ENCODE results near the gene TPST1. TPM values are rescaled to one million over a fixed set of nuclear protein-coding genes. Genes with fewer than 3 reads are reported as not detected.

Gene TPST1
- total RNA-seq, 2 experiments from 2014 or later: 1.9 to 2.6 TPM

DNA sequence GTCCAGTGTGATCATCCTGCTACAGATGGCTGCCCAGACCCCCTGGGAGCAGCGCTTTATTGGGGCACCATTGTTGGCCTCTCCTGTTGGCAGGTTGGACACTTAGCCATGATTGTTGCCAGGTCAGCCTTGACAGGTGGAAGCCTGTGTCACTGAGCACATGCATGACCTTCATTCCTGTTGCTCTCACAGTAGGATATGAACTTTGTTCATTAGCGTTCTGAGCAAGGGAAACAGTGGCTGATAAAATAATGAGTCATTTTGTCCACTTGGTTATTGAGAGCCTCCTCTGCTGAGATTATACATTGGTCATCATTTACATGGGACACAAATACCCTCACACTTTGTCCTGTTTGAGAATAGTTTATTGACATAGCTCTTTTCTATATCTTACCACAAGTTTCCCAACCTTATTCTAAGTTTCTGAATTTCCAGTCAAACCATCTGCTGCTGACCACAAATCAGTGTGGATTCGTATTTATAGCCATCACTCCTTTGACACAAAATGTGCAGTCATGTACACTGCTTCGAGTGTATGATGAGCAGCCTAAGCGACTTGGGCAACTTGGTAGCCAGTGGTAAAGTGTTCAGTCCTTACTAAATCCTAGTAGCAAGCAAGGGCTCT lies 102.6 kb downstream of the TPST1 start:
- Mint-ChIP-seq H3K4me3 (no peak overlapping the region), H3K36me3 (ENCODE audit: low read depth) (no peaks in the 10 kb centered on the region), H3K27me3 (peaks cover 14% of the 10 kb centered on the region), H3K9me3 (no peaks in the 10 kb centered on the region), H3K27ac (no peak overlapping the region), H3K4me1 (ENCODE audit: low read depth) (no peaks in the 10 kb centered on the region)
- no peaks in the 10 kb centered on the region for H3K27me3 ChIP-seq (ENCODE audit: control insufficient read depth in 1 of 2, insufficient read depth in 2 of 2, low read length in 2 of 2)
- TF ChIP-seq, protein P1, sequence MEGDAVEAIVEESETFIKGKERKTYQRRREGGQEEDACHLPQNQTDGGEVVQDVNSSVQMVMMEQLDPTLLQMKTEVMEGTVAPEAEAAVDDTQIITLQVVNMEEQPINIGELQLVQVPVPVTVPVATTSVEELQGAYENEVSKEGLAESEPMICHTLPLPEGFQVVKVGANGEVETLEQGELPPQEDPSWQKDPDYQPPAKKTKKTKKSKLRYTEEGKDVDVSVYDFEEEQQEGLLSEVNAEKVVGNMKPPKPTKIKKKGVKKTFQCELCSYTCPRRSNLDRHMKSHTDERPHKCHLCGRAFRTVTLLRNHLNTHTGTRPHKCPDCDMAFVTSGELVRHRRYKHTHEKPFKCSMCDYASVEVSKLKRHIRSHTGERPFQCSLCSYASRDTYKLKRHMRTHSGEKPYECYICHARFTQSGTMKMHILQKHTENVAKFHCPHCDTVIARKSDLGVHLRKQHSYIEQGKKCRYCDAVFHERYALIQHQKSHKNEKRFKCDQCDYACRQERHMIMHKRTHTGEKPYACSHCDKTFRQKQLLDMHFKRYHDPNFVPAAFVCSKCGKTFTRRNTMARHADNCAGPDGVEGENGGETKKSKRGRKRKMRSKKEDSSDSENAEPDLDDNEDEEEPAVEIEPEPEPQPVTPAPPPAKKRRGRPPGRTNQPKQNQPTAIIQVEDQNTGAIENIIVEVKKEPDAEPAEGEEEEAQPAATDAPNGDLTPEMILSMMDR (IDR thresholded peaks at IDR 0.05): no peak
- CTCF ChIA-PET: no interaction called here
- no peak for ATAC-seq (ENCODE audit: poor library complexity)
- no peaks in the 10 kb centered on the region for H3K36me3 ChIP-seq (ENCODE audit: insufficient read depth, low read length)
- H3K9me3 ChIP-seq (ENCODE audit: control insufficient read depth in 1 of 2, insufficient read depth in 1 of 2, low read length in 2 of 2): no peaks in the 10 kb centered on the region
- DNase-seq: no peak
- no peaks in the 10 kb centered on the region for H3K4me1 ChIP-seq (ENCODE audit: insufficient read depth, low read length)
- POLR2A ChIA-PET: no interaction called here
- no peak overlapping the region for H3K27ac ChIP-seq (ENCODE audit: low read depth in 1 of 2, low read length in 2 of 2)
- H3K4me3 ChIP-seq (ENCODE audit: low read length): no peak overlapping the region
- intact Hi-C loops (cut with DNase I, micrococcal nuclease): no loop called here

DNA sequence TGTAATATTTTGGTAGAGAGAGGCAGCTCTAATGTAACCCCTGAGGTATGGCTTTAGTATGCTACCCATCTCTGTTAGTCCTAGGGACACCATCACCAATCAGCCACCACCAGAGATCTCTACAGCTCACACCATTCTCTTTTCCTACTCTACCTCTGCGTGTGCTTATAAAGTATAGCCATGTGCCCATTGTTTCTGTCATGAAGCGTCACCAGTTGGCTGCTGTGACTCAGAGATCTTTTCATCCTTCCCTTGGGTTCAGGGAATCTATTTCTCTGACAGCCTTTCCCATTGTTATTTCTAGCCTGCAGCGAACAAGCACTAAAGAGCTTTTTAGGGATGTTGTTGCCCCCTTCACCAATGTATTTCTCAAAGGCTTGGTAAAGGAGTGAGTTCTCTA lies 103.3 kb downstream of the TPST1 start:
- Mint-ChIP-seq H3K27me3 (peaks cover 14% of the 10 kb centered on the region), H3K4me3 (no peak overlapping the region), H3K4me1 (ENCODE audit: low read depth) (no peaks in the 10 kb centered on the region), H3K36me3 (ENCODE audit: low read depth) (no peaks in the 10 kb centered on the region), H3K27ac (no peak overlapping the region), H3K9me3 (no peaks in the 10 kb centered on the region)
- Histone ChIP-seq H3K36me3 (ENCODE audit: insufficient read depth, low read length) (no peaks in the 10 kb centered on the region), H3K27me3 (ENCODE audit: control insufficient read depth in 1 of 2, insufficient read depth in 2 of 2, low read length in 2 of 2) (no peaks in the 10 kb centered on the region), H3K4me1 (ENCODE audit: insufficient read depth, low read length) (no peaks in the 10 kb centered on the region), H3K27ac (ENCODE audit: low read depth in 1 of 2, low read length in 2 of 2) (no peak overlapping the region), H3K4me3 (ENCODE audit: low read length) (no peak overlapping the region), H3K9me3 (ENCODE audit: control insufficient read depth in 1 of 2, insufficient read depth in 1 of 2, low read length in 2 of 2) (no peaks in the 10 kb centered on the region)
- DNase-seq (no peak), ATAC-seq (ENCODE audit: poor library complexity) (no peak)
- POLR2A ChIA-PET: no interaction called here
- CTCF ChIA-PET: no interaction called here
- TF ChIP-seq, protein P1 (IDR thresholded peaks at IDR 0.05): no peak
- intact Hi-C loops (cut with DNase I, micrococcal nuclease): no loop called here

DNA sequence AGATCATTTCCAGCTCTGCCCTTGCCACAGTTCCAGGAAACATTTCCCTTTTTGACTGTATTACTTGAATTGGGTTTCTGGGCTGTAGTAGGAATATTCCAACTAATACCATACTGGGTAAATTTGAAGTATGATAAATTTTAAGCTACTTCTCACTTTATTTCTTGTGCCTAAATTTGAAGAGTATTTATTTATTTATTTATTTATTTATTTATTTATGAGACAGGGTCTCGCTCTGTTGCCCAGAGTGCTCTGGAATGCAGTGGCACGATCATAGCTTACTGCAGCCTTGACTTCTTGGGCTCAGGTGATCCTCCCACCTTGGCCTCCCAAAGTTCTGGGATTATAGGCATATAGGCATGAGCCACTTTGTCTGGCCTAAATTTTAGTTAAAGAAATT lies 105.5 kb downstream of the TPST1 start:
- intact Hi-C loops (cut with DNase I, micrococcal nuclease): no loop called here
- no peaks in the 10 kb centered on the region for H3K9me3 ChIP-seq (ENCODE audit: control insufficient read depth in 1 of 2, insufficient read depth in 1 of 2, low read length in 2 of 2)
- TF ChIP-seq, protein P1 (IDR thresholded peaks at IDR 0.05): no peak
- H3K36me3 ChIP-seq (ENCODE audit: insufficient read depth, low read length): no peaks in the 10 kb centered on the region
- H3K27me3 Mint-ChIP-seq: peaks cover 14% of the 10 kb centered on the region
- H3K27ac Mint-ChIP-seq: no peak overlapping the region
- H3K4me1 ChIP-seq (ENCODE audit: insufficient read depth, low read length): no peaks in the 10 kb centered on the region
- H3K4me3 Mint-ChIP-seq: no peak overlapping the region
- ATAC-seq (ENCODE audit: poor library complexity): no peak
- DNase-seq: no peak
- no peaks in the 10 kb centered on the region for H3K36me3 Mint-ChIP-seq (ENCODE audit: low read depth)
- H3K4me3 ChIP-seq (ENCODE audit: low read length): no peak overlapping the region
- POLR2A ChIA-PET: no interaction called here
- H3K4me1 Mint-ChIP-seq (ENCODE audit: low read depth): no peaks in the 10 kb centered on the region
- no peak overlapping the region for H3K27ac ChIP-seq (ENCODE audit: low read depth in 1 of 2, low read length in 2 of 2)
- CTCF ChIA-PET: interaction anchor here (1.0 kb wide), 1 partner anchor 8 kb away, joined by 4 read pairs; no protein-coding TSS in a partner anchor
- H3K9me3 Mint-ChIP-seq: no peaks in the 10 kb centered on the region
- H3K27me3 ChIP-seq (ENCODE audit: control insufficient read depth in 1 of 2, insufficient read depth in 2 of 2, low read length in 2 of 2): no peaks in the 10 kb centered on the region

Data from CD4-positive, alpha-beta T cell (primary cell).